Tibial artery (tissue), 4 donors: ENCODE data around the gene PRR3.
"Not testable (repeated sequence)": the region's sequence is repeated elsewhere in the genome, so short reads cannot be mapped to it uniquely, and the experiment has no call there.

ENCODE experiments used
- DNase-seq, 2 donors: peaks; one replicate each; pipeline ENCODE4 v3.0.0-alpha.2; 2019
- H3K27ac ChIP-seq, 2 donors: fragments of 200-600 bp; sonication (generic) in 1 of 2; 1 replicate in 1 of 2; 2 replicates in 1 of 2; pipeline ENCODE4 v1.5.1; 2018 to 2019; ENCODE audit warnings: mild to moderate bottlenecking in 1 of 2
- H3K27me3 ChIP-seq, 2 donors: fragments of 200-600 bp; sonication (generic) in 1 of 2; one replicate each; pipeline versions ENCODE4 v1.5.1 to v1.6.0; 2016 to 2019
- H3K36me3 ChIP-seq, 3 donors: fragments of 200-600 bp; sonication (generic) in 2 of 3; one replicate each; pipeline ENCODE4 v1.5.1; 2016 to 2019; ENCODE audit warnings: mild to moderate bottlenecking in 2 of 3
- H3K4me1 ChIP-seq, 4 donors: fragments of 200-600 bp; sonication (generic) in 2 of 4; 1 replicate in 3 of 4; 2 replicates in 1 of 4; pipeline ENCODE4 v1.5.1; 2016 to 2019
- H3K4me3 ChIP-seq, 2 donors: fragments of 200-600 bp; sonication (generic) in 1 of 2; 1 replicate in 1 of 2; 2 replicates in 1 of 2; pipeline ENCODE4 v1.5.1; 2018 to 2019; ENCODE audit warnings: mild to moderate bottlenecking in 2 of 2
- H3K9me3 ChIP-seq, 3 donors: fragments of 200-600 bp; sonication (generic) in 1 of 3; one replicate each; pipeline ENCODE4 v1.5.1; 2016 to 2019
- intact Hi-C: fragments of 100-400 bp; cut with DNase I; formaldehyde crosslinking; loops from one replicate; pipeline ENCODE4 v1.15.0; 2023; ENCODE audit warnings: low total_unique reads
- TF ChIP-seq, protein P1 (sequence below), 2 experiments: fragments of 200-600 bp in 1 of 2; fragments of 450-650 bp in 1 of 2; IDR thresholded peaks; one replicate each; pipeline ENCODE4 v1.5.1; 2017 to 2019; ENCODE audit warnings: antibody characterized with exemption in 2 of 2, mild to moderate bottlenecking in 1 of 2, moderate library complexity in 1 of 2

Gene PRR3

GRCh38 chr6:30520522-30520921 is 36.6 kb upstream of the PRR3 start:
- no peak for DNase-seq
- TF ChIP-seq, protein P1, sequence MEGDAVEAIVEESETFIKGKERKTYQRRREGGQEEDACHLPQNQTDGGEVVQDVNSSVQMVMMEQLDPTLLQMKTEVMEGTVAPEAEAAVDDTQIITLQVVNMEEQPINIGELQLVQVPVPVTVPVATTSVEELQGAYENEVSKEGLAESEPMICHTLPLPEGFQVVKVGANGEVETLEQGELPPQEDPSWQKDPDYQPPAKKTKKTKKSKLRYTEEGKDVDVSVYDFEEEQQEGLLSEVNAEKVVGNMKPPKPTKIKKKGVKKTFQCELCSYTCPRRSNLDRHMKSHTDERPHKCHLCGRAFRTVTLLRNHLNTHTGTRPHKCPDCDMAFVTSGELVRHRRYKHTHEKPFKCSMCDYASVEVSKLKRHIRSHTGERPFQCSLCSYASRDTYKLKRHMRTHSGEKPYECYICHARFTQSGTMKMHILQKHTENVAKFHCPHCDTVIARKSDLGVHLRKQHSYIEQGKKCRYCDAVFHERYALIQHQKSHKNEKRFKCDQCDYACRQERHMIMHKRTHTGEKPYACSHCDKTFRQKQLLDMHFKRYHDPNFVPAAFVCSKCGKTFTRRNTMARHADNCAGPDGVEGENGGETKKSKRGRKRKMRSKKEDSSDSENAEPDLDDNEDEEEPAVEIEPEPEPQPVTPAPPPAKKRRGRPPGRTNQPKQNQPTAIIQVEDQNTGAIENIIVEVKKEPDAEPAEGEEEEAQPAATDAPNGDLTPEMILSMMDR (IDR thresholded peaks at IDR 0.05), result no peak
- Histone ChIP-seq H3K27ac (no peak overlapping the region), H3K9me3 (no peaks in the 10 kb centered on the region), H3K36me3 (no peaks in the 10 kb centered on the region), H3K4me3 (no peak overlapping the region), H3K27me3 (no peaks in the 10 kb centered on the region), H3K4me1 (peaks cover 0 to 3% (median 0%) of the 10 kb centered on the region in 4 donors)
- intact Hi-C loops, result no loop called here

- DNase-seq, H3K27ac ChIP-seq, intact Hi-C loops, H3K4me3 ChIP-seq, H3K4me1 ChIP-seq, H3K36me3 ChIP-seq, H3K27me3 ChIP-seq, H3K9me3 ChIP-seq: not testable (repeated sequence)
These were observed 36.0 kb upstream of the PRR3 start for GRCh38 chr6:30521082-30521481.

DNA sequence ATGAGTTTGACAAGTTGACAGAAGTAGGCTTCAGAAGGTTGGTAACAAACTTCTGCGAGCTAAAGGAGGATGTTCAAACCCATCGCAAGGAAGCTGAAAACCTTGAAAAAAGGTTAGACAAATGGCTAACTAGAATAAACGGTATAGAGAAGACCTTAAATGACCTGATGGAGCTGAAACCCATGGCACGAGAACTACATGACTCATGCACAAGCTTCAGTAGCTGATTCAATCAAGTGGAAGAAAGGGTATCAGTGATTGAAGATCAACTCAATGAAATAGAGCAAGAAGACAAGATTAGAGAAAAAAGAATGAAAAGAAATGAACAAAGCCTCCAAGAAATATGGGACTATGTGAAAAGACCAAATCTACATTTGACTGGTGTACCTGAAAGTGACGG is 35.1 kb upstream of the PRR3 start:
- H3K4me1 ChIP-seq, H3K36me3 ChIP-seq, intact Hi-C loops, H3K27ac ChIP-seq, DNase-seq, H3K27me3 ChIP-seq, H3K4me3 ChIP-seq, H3K9me3 ChIP-seq: not testable (repeated sequence)

- DNase-seq, intact Hi-C loops, H3K36me3 ChIP-seq, H3K27me3 ChIP-seq, H3K27ac ChIP-seq, H3K4me3 ChIP-seq, H3K4me1 ChIP-seq, H3K9me3 ChIP-seq: not testable (repeated sequence)
These were observed 30.7 kb upstream of the PRR3 start for GRCh38 chr6:30526444-30526843.

DNA sequence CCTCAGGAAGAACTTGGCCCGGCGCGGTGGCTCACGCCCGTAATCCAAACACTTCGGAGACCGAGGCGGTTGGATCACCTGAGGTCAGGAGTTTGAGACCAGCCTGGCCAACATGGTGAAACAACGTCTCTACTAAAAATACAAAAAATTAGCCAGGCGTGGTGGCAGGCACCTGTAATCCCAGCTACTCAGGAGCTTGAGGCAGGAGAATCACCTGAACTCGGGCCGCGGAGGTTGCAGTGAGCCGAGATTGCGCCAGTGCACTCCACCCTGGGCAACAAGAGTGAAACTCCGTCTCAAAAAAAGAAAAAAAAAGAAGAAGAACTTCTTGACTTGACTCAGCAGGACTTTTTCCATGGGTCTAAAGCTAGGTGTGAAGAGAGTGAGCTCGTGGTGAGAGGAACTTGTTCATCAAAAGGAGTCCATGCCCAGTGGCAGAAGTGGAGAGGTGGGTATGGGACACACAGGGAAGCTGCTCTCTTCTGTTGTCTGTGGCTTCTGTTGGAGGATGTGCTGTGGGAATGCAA is 27.7 kb upstream of the PRR3 start:
- H3K4me3 ChIP-seq, H3K27me3 ChIP-seq, H3K9me3 ChIP-seq, intact Hi-C loops, DNase-seq, H3K4me1 ChIP-seq, H3K36me3 ChIP-seq, H3K27ac ChIP-seq: not testable (repeated sequence)

- TF ChIP-seq, protein P1 (IDR thresholded peaks at IDR 0.05), result no peak
- no peak for DNase-seq
- H3K4me1 ChIP-seq, result no peaks in the 10 kb centered on the region
- no peak overlapping the region for H3K27ac ChIP-seq
- no peaks in the 10 kb centered on the region for H3K36me3 ChIP-seq
- intact Hi-C loops, result no loop called here
- no peak overlapping the region for H3K4me3 ChIP-seq
- no peaks in the 10 kb centered on the region for H3K9me3 ChIP-seq
- H3K27me3 ChIP-seq, result no peaks in the 10 kb centered on the region
These were observed 27.1 kb upstream of the PRR3 start for GRCh38 chr6:30530014-30530413.

DNA sequence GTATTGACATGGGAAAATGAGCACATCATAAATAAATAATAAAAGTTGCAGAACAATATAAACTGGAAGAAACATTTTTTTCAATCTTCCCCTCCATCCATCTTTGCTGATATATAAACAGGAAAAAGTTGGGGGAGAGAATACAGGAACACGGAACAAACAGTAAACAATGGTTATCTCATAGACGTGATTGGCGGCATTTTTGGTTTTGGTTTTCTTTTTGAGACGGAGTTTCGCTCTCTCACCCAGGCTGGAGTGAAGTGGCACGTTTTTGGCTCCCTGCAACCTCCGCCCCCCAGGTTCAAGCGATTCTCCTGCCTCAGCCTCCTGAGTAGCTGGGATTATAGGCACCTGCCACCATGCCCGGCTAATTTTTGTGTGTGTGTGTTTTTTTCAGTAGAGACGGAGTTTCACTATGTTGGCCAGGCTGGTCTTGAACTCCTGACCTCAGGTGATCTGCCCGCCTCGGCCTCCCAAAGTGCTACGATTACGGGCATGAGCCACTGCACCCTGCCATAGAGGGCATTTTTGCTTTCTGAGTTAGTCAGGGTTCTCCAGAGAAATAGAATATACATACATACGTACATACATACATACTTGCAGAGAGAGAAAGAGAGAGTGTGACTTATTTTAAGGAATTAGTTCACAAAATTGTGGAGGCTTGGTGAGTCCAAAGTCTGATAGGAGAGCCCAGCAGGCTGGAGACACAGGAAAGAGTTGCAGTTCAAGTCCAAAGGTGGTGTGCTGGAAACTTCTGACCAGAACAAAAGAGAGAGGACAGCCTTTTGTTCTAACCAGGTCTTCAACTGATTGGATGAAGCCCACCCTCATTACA is 23.4 kb upstream of the PRR3 start:
- no peak overlapping the region for H3K27ac ChIP-seq
- intact Hi-C loops, result no loop called here
- TF ChIP-seq, protein P1 (IDR thresholded peaks at IDR 0.05), result no peak

More for the DNA sequence above, 23.4 kb upstream of the PRR3 start:
- no peaks in the 10 kb centered on the region for H3K27me3 ChIP-seq
- no peaks in the 10 kb centered on the region for H3K9me3 ChIP-seq
- no peaks in the 10 kb centered on the region for H3K4me1 ChIP-seq
- DNase-seq, result no peak
- H3K4me3 ChIP-seq, result no peak overlapping the region
- no peaks in the 10 kb centered on the region for H3K36me3 ChIP-seq
